ENCODE data around the gene AJM1. TPM values are rescaled to one million over a fixed set of nuclear protein-coding genes. Genes with fewer than 3 reads are reported as not detected.
"Not testable (repeated sequence)": the region's sequence is repeated elsewhere in the genome, so short reads cannot be mapped to it uniquely, and the experiment has no call there.

The AJM1 gene
- total RNA-seq, 6 donors from 2014 or later: 1.4 to 7.3 (median 3.0) TPM

- H3K27ac ChIP-seq: peak overlapping the region; percentile 27 to 61 (median 37)
- 7 to 14% methylated on average over 6 to 7 of the region's 9 CpGs for WGBS, 2 donors
- no peaks in the 10 kb centered on the region for H3K27me3 ChIP-seq
- no peak for TF ChIP-seq POLR2AphosphoS5 (IDR thresholded peaks at IDR 0.05)
- no peak for TF ChIP-seq EP300 (IDR thresholded peaks at IDR 0.05)
- no peak for TF ChIP-seq CTCF (IDR thresholded peaks at IDR 0.05)
- TF ChIP-seq POLR2A (IDR thresholded peaks at IDR 0.05): no peak
- no peaks in the 10 kb centered on the region for H3K9me3 ChIP-seq
- DNase-seq (no peak), ATAC-seq (ENCODE audit: low FRiP score in 2 of 2) (no peak)
- H3K4me3 ChIP-seq: peak overlapping the region in 3 of 4 donors; percentile 16 to 37 (median 31)
- peaks cover 21 to 27% (median 24%) of the 10 kb centered on the region in 4 donors for H3K4me1 ChIP-seq
- no peaks in the 10 kb centered on the region for H3K36me3 ChIP-seq
Measured at GRCh38 chr9:136881691-136882108, 39.4 kb downstream of the AJM1 start.

GRCh38 chr9:136882109-136882946 lies 40.0 kb downstream of the AJM1 start:
- DNase-seq (peak; percentile 70 to 71), ATAC-seq (ENCODE audit: low FRiP score in 2 of 2) (peak; percentile 25 to 38)
- H3K4me1 ChIP-seq: peaks cover 23 to 34% (median 28%) of the 10 kb centered on the region in 4 donors
- TF ChIP-seq EP300 (IDR thresholded peaks at IDR 0.05) (no peak), CTCF (IDR thresholded peaks at IDR 0.05) (peak in 1 of 6 experiments; percentile 9), POLR2AphosphoS5 (IDR thresholded peaks at IDR 0.05) (peak; percentile 42 to 43), POLR2A (IDR thresholded peaks at IDR 0.05) (no peak)
- H3K36me3 ChIP-seq: no peaks in the 10 kb centered on the region
- H3K4me3 ChIP-seq: peak overlapping the region in 3 of 4 donors; percentile 16 to 37 (median 31)
- H3K9me3 ChIP-seq: no peaks in the 10 kb centered on the region
- no peaks in the 10 kb centered on the region for H3K27me3 ChIP-seq
- H3K27ac ChIP-seq: peak overlapping the region; percentile 30 to 61 (median 48)
- WGBS, 2 donors: 37 to 46% methylated on average over 7 to 17 of the region's 19 CpGs

- H3K27me3 ChIP-seq; H3K4me3 ChIP-seq; ATAC-seq (ENCODE audit: low FRiP score in 2 of 2); H3K36me3 ChIP-seq; H3K9me3 ChIP-seq; DNase-seq: not testable (repeated sequence)
- TF ChIP-seq POLR2AphosphoS5 (IDR thresholded peaks at IDR 0.05): peak in 1 of 2 donors; percentile 0
- Histone ChIP-seq H3K27ac (peak overlapping the region; percentile 30 to 61 (median 48)), H3K4me1 (peaks cover 29 to 40% (median 33%) of the 10 kb centered on the region in 4 donors)
- 70 to 91% methylated on average over 9 of the region's 9 CpGs for WGBS, 2 donors
Measured at GRCh38 chr9:136882947-136883283, 40.6 kb downstream of the AJM1 start.

- H3K27ac ChIP-seq; H3K27me3 ChIP-seq; H3K9me3 ChIP-seq; DNase-seq; H3K4me3 ChIP-seq; H3K36me3 ChIP-seq; ATAC-seq (ENCODE audit: low FRiP score in 2 of 2): not testable (repeated sequence)
- peaks cover 30 to 47% (median 34%) of the 10 kb centered on the region in 4 donors for H3K4me1 ChIP-seq
- WGBS, 2 donors: 58 to 79% methylated on average over 10 of the region's 10 CpGs
Measured at GRCh38 chr9:136883670-136884069, 41.4 kb downstream of the AJM1 start.

- H3K4me3 ChIP-seq: peak within 1 kb of the TSS; percentile 78 to 100 (median 93)
- H3K27ac ChIP-seq: peak within 1 kb of the TSS; percentile 84 to 98 (median 89)
- peaks cover 30 to 47% (median 34%) of the 10 kb centered on the region in 4 donors for H3K4me1 ChIP-seq
- WGBS, 2 donors: 0 to 1% methylated on average over 22 to 62 of the region's 88 CpGs
- peak in 3 of 6 experiments; percentile 7 to 24 (median 23) for TF ChIP-seq CTCF (IDR thresholded peaks at IDR 0.05)
- peak; percentile 21 to 80 for TF ChIP-seq POLR2AphosphoS5 (IDR thresholded peaks at IDR 0.05)
- TF ChIP-seq EP300 (IDR thresholded peaks at IDR 0.05): no peak
- TF ChIP-seq POLR2A (IDR thresholded peaks at IDR 0.05): peak in 2 of 4 donors; percentile 35 to 63
- DNase-seq (peak; percentile 96 to 100), ATAC-seq (ENCODE audit: low FRiP score in 2 of 2) (peak; percentile 97 to 99)
- peaks cover 0 to 9% (median 4%) of the 10 kb centered on the region in 4 donors for H3K36me3 ChIP-seq
- H3K9me3 ChIP-seq: no peaks in the 10 kb centered on the region
- H3K27me3 ChIP-seq: no peaks in the 10 kb centered on the region
Measured at GRCh38 chr9:136885950-136886578, 43.8 kb downstream of the AJM1 start, which contains the start of gene TRAF2. Gene TRAF2, plus strand, starts transcription at chr9:136886516. Its CDS starts 12,225 bp downstream, at chr9:136898741.

All from upper lobe of left lung (tissue), 6 donors.